ENCODE measurements around the gene CDH24.

- TF ChIP-seq MLX (CRISPR knock-in tag; IDR thresholded peaks at IDR 0.05) (no peak), CTCF (CRISPR knock-in tag; IDR thresholded peaks at IDR 0.05) (no peak), FOXO4 (CRISPR knock-in tag; conservative IDR thresholded peaks at IDR 0.05) (no peak), POLR2A (IDR thresholded peaks at IDR 0.05; ENCODE audit: insufficient read depth in 1 of 2, low read depth in 2 of 2, low read length in 2 of 2) (peak in 1 of 2 experiments; percentile 43; a peak in 1 of 4 replicates)
Measured at GRCh38 chr14:23033251-23033727, 24.0 kb downstream of the CDH24 start.
